ENCODE data around the gene SCUBE3.
A peak's percentile ranks its signal among the peaks of the same experiment; 100 is the strongest.

The SCUBE3 gene

GRCh38 chr6:35242906-35243305 lies 29.1 kb downstream of the SCUBE3 start:
- DNase-seq, result no peak

GRCh38 chr6:35243386-35243958 lies 29.7 kb downstream of the SCUBE3 start:
- no peak for DNase-seq

- DNase-seq, result no peak
Measured at GRCh38 chr6:35244551-35244950, 30.8 kb downstream of the SCUBE3 start.

- DNase-seq, result peak in 1 of 2 experiments; percentile 16
Measured at GRCh38 chr6:35247642-35248231, 34.0 kb downstream of the SCUBE3 start.

- no peak for DNase-seq
Measured at GRCh38 chr6:35248300-35248699, 34.5 kb downstream of the SCUBE3 start.

GRCh38 chr6:35248965-35249364 lies 35.2 kb downstream of the SCUBE3 start:
- DNase-seq, result no peak

- DNase-seq, result no peak
Measured at GRCh38 chr6:35251949-35252348, 38.2 kb downstream of the SCUBE3 start.

- DNase-seq, result no peak
Measured at GRCh38 chr6:35253249-35253648, 39.5 kb downstream of the SCUBE3 start.

GRCh38 chr6:35258336-35258735 lies 44.6 kb downstream of the SCUBE3 start:
- DNase-seq, result no peak

GRCh38 chr6:35258858-35259193 lies 45.1 kb downstream of the SCUBE3 start:
- no peak for DNase-seq

GRCh38 chr6:35259194-35259947 lies 45.6 kb downstream of the SCUBE3 start, which contains the start of gene ZNF76:
ZNF76 (plus strand) TSS chr6:35259735; CDS start chr6:35281152, 21,417 bp downstream.
- DNase-seq, result peak; percentile 94

- peak; percentile 72 to 79 for DNase-seq
Measured at GRCh38 chr6:35259948-35260590, 46.3 kb downstream of the SCUBE3 start.

GRCh38 chr6:35260591-35261570 lies 47.1 kb downstream of the SCUBE3 start:
- no peak for DNase-seq

GRCh38 chr6:35262596-35262995 lies 48.8 kb downstream of the SCUBE3 start:
- DNase-seq, result no peak

- DNase-seq, result no peak
Measured at GRCh38 chr6:35264550-35265274, 51.0 kb downstream of the SCUBE3 start.

- no peak for DNase-seq
Measured at GRCh38 chr6:35265523-35265922, 51.8 kb downstream of the SCUBE3 start.

- no peak for DNase-seq
Measured at GRCh38 chr6:35267446-35267845, 53.7 kb downstream of the SCUBE3 start.

GRCh38 chr6:35267897-35268296 lies 54.1 kb downstream of the SCUBE3 start:
- DNase-seq, result no peak

GRCh38 chr6:35272005-35272404 lies 58.2 kb downstream of the SCUBE3 start:
- DNase-seq, result no peak

GRCh38 chr6:35273822-35274559 lies 60.2 kb downstream of the SCUBE3 start:
- no peak for DNase-seq

- DNase-seq, result no peak
Measured at GRCh38 chr6:35275744-35276260, 62.0 kb downstream of the SCUBE3 start.

Measured in activated CD4-positive, alpha-beta T cell treated with anti-CD3 and anti-CD28 coated beads, Interleukin-2, amount 50 U/mL, for 48 hours (primary cell).